ENCODE data around the gene CIRBP.

Gene CIRBP

DNA sequence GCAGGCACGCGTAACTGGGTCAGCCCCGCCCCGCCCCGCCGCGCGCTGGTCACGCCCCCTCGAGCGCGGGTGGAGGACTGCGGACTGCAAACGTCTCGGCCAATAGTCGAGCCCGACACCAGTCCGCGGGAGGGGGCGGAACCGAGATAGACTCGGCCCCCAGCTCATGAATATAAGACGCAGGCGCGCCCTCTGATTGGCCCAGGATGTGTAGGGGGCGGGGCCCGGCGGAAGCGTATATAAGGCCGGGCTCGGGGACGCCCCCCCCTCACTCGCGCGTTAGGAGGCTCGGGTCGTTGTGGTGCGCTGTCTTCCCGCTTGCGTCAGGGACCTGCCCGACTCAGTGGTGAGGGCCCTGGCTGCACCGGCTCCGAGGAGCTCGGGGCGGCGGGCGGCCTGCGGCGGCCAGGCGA, at the start of gene CIRBP:
CIRBP (plus strand) TSS at position 268 of the 413 bp plus-strand sequence. CDS start 1,602 bp downstream, outside the sequence.
- DNase-seq = peak; percentile 98

DNA sequence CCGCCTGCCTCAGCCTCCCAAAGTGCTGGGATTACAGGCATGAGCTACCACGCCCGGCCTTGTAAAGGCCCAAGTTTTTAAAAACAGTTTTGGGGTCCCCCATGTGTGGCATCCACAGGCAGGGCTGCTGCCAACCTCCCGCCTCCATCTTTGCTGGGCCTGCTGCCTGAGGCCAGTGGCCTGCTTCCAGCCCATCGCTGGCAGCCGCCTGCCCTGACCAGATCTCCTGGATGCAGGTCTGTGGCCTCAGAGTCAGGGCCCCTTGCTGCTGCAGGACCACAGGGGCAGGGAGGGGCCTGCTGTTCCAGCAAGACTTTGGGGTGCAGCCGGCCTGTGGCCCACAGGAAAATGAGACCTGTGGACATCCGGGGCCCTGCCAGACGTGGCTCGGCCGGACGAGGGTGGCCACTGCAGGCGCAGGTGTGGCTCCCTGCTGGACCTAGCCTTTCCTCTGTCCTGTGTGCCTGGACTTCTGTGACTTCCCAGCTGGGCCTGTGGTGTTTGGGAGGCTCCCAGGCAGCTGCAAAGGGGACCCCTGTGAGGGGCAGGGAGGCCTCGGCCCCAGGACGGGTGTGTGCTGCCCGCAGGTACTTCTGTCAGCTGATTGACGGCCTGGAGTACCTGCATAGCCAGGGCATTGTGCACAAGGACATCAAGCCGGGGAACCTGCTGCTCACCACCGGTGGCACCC, 49.2 kb upstream of the CIRBP start:
- DNase-seq = no peak

DNA sequence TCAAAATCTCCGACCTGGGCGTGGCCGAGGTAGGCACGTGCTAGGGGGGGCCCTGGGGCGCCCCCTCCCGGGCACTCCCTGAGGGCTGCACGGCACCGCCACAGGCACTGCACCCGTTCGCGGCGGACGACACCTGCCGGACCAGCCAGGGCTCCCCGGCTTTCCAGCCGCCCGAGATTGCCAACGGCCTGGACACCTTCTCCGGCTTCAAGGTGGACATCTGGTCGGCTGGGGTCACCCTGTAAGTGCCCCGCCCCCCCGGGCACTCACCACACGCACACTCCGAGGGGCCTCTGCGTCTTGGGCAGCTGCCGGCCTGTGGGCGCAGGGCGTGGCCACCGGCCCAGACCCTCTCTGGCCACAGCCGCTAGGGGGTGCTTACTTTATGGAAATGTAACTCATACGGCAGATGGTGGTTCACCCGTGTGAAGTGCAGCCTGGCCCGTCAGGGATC, 48.6 kb upstream of the CIRBP start:
- DNase-seq = no peak

DNA sequence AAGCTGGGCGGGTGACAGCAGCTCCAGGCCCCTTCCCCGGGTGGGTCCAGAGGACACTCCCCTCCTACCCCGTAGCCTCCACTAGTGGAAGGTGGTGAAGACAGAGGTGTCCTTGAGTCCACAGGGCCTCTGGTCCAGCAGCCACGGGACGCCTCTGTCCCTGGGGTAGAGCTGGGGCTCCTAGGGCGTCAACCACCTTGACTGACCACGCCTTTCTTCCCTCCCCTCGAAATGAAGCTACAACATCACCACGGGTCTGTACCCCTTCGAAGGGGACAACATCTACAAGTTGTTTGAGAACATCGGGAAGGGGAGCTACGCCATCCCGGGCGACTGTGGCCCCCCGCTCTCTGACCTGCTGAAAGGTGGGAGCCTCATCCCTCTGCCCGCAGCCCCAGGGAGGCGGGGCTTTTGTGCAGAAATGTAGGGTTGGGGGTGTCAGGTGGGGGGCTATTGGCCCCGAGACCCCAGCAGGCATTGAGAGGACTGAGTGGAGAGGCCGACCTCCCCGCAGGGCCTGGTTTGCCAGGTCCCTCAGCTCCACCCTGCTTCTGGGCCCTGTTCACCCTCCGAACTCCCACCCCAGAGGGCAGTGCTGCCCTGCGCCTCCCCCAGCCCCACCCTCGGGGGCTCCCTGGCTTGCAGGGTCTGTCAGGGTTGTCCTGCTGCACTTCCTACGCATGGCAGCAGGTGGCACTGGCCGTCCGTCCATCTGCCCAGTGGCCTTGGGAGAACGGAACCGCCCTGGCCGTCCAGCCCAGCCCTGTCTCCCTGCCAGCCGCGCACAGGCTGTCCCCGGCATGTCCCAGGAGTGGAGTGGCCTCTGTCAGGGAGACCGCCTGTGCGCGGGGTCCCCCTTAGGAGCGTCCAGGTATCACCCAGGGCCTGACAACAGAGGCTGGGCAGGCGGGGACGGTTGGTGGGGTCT, 47.9 kb upstream of the CIRBP start:
- DNase-seq = no peak

DNA sequence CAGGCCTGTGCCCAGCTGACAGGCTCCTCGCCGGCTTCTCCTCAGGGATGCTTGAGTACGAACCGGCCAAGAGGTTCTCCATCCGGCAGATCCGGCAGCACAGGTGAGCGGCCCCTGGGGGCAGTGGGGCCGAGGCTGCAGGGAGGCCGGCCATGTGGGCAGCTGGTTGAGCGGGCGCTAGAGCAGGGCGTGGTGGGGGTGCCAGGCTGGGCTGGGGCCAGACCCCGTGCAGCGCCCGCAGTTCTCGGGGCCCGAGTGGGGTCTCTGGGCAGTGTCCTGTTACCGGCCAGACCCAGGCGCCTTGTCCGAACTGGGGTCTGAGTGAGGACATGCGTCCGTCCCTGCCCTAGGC, 47.3 kb upstream of the CIRBP start:
- no peak for DNase-seq

DNA sequence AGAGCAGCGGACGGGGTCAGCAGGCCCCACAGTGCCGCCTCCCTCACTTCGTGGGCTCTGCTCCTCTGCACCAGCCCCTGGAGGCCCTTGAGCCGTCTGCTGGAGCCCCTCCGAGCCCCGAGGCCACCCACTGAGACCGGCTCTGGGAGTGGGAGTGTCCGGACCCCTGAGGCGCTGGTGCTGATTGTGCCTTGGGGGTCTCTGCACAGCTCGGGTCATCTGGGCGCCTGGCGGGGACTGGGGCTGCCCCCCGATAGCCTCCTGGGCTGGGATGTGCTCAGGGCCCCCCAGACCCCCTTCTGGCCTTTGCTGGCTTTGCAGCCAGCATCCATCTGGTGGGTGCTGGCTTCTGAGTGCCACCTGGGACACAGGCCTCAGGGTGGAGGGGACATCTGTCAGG, 46.7 kb upstream of the CIRBP start:
- DNase-seq = no peak

DNA sequence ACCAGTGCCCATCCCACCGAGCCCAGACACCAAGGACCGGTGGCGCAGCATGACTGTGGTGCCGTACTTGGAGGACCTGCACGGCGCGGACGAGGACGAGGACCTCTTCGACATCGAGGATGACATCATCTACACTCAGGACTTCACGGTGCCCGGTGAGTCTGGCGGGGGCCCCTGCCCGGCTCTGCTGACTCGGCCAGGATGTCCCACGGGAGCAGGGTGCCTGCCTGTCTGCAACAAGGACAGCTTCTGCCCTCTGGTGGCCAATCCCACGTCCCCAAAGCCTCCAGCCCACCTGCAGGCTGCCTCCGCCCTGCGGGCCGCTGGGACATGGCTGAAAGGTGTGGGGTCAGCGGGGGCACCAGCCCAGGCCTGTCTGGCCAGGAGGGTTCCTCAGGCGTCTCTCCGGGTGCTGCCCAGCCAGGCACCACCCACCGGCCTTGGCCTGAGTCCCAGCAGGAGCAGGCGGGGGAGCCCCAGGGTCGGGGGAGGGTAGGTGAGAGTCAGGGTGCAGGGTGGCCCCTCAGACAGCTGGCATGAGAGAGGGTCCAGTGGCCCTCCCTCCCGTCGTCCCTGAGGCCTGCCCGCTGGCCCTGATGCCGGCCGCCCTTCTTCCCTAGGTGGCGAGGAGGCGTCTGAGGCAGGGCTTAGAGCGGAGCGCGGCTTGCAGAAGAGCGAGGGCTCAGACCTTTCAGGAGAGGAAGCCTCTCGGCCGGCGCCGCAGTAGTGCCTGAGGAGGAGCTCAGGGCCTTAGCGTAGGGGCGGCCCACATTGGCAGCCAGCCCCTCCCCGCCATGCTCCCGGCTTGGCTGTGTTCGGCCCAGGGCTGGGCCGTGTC, 45.9 kb upstream of the CIRBP start:
- DNase-seq = no peak

DNA sequence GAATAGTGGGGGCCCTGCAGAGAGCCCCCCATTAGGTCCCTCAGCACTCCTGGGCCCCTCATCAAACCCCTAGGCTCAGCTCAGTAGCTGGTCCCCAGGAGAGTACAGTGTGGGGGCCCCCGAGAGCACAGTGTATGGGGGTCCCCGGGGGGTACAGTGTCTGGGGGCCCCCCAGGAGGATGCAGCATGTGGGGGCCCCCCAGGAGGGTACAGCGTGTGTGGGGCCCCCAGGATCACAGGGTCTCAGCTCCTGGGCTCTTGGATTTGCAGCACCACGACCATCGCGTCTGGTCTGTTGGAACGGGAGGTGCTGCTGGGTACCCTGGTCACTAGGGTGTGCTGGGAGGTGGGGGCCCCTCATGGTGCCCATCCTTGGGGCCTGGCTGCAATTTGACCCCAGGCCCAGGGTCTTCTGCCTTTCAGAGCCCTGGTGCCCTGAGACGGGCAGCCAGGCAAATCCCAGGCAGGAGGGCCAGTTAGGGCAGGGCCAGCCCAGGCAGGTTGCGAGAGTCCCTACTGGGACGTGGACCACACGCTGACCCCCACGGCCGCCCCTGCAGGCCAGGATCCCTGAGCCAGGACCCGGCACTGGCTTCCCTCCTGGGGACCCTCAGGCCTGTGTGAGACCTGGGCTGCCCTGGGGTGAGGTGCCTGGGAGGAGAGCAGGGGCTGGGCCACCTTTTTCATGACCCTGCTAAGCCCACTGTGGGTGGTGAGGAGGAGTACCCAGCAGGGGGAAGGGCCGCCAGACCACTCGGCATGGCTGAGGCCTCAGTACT, 44.9 kb upstream of the CIRBP start:
- no peak for DNase-seq

DNA sequence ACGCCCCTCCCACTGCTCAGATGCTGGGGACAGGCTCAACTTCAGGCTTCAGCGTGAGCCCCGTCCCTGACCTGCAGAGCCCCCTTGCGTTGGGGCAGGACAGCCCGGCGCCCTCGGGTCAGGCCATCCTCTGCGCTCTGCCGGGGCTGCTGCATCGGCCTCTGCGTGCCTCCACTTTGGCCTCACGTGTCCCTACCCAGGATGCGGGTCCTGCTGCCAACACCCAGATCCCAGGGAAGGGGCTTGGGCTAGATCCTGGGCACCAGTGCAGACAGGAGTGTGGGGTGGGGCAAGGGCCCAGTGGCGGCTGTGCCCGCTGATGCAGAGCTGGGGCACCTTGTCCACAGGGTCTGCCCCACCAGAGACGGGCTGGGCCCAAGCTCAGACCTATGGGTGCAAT, 44.3 kb upstream of the CIRBP start:
- no peak for DNase-seq

DNA sequence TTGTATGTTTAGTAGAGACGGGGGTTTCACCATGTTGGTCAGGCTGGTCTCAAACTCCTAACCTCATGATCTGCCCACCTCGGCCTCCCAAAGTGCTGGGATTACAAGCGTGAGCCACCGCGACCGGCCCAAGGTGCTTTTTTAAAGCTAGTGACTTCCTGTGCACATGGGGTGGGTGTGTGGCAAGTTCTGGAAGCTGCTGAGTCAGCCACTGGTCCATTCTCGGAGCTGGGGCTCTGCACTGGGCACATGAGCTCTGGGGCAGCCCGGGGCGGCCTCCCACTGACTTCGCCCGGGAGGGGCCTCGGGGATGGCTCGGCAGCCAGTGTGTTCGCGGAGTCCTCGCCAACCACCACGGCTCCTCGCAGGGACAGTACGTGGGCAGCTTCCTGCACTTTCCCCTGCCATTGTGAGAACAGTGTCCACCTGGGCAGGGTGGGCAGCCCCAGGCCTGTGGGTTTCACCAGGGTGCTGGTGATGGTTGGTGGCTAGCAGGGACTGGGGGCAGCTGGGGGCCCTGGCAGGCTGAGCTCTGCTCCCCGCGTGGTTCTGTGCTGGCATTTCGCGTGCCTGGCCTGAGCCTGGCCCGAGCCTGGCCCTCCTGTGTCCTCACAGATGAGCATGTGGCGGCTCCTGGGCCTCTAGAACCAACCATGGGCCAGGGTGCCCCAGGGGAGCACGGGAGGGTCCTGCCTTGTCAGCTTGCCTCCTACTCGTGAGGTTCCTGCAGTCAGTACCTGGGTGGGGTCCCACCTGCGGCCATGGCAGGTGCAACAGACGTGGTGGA, 43.5 kb upstream of the CIRBP start:
- no peak for DNase-seq

DNA sequence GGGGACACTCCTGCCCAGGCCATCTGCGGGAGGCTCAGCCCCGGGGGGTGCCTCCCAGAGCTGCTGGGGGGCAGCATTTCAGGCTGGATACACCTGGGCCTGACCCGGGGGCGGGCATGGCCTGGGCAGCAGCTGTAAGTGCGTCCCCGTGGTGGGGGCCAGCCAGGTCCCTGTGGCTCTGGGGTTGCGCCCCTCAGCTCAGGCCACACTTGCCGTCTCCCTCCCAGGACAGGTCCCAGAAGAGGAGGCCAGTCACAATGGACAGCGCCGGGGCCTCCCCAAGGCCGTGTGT, 43.0 kb upstream of the CIRBP start:
- no peak for DNase-seq

DNA sequence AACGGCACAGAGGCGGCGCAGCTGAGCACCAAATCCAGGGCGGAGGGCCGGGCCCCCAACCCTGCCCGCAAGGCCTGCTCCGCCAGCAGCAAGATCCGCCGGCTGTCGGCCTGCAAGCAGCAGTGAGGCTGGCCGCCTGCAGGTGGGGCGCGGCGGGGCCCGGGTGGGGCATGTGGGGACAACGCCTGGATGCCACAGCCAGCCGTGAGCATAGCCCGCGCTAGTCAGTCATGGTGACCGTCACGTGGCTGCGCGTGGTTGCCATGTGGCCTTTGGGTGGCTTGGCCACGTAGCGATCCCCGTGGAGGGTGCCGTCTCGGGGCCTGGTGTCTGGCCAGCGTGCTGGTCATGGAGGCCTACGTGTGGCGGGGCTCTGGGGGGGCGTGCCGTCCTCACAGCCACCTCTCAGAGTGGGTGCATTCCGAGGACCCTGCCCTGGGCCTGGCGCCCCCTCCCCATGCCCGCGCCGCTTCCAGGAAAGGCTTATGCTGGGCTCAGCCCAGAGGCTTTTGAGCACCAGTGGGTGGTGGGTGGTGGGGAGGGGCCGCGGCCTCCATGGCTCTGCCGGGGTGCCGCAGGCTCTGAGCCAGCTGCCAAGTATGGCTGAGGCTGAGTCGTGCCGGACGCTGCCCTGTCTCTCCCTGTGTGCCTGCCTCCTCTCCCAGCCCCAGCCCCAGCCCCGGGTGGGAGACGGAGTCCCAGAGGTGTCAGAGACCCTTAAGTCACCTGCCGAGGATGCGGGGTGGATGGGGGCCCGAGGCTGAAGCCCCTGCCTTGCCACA, 42.4 kb upstream of the CIRBP start:
- DNase-seq = no peak

DNA sequence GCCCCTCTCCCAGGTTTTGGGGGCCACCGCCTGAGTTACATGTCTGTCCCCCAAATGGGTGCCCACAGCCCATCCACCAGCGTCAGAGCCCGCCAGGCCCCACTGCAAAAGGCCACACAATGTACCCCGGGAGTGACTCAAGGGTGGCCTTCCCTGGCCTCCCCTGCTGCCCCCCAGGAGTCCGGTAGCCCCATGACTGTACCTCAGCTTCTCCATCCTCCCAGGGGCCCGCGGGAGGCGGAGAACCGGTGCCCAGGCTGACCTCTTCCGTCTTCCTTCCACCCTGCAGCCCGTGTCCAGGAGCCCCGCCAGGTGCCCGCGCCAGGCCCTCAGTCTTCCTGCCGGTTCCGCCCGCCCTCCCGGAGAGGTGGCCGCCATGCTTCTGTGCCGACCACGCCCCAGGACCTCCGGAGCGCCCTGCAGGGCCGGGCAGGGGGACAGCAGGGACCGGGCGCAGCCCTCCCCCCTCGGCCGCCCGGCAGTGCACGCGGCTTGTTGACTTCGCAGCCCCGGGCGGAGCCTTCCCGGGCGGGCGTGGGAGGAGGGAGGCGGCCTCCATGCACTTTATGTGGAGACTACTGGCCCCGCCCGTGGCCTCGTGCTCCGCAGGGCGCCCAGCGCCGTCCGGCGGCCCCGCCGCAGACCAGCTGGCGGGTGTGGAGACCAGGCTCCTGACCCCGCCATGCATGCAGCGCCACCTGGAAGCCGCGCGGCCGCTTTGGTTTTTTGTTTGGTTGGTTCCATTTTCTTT, 41.7 kb upstream of the CIRBP start:
- no peak for DNase-seq

DNA sequence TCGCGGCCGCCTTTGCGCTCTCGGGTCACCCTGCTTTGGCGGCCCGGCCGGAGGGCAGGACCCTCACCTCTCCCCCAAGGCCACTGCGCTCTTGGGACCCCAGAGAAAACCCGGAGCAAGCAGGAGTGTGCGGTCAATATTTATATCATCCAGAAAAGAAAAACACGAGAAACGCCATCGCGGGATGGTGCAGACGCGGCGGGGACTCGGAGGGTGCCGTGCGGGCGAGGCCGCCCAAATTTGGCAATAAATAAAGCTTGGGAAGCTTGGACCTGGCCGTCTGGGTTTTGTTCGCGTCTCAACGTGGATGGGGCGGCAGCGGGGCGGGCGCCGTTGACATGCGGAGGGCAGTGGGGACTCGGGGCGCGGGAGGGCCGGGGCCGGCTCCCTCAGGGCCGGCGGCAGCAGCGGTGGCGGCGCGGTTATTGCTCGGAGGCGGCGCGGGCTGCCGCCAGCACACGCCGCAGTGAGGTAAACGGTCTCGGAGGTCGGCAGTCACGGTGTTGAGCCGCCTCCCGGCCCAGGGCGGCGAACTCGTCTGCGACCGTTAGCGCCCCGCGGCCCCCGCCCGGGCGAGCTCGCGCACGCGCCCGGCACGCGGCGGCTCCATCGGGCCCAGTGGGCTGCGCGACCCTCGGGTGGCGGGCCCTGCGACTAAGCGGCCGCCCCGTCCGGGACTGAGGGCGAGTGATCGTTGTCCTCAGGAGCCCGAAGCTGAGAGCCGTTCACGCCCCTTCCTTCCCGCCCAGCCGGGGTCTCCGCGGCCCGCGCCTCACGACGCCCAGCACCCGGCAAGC, 40.8 kb upstream of the CIRBP start:
- DNase-seq = no peak

DNA sequence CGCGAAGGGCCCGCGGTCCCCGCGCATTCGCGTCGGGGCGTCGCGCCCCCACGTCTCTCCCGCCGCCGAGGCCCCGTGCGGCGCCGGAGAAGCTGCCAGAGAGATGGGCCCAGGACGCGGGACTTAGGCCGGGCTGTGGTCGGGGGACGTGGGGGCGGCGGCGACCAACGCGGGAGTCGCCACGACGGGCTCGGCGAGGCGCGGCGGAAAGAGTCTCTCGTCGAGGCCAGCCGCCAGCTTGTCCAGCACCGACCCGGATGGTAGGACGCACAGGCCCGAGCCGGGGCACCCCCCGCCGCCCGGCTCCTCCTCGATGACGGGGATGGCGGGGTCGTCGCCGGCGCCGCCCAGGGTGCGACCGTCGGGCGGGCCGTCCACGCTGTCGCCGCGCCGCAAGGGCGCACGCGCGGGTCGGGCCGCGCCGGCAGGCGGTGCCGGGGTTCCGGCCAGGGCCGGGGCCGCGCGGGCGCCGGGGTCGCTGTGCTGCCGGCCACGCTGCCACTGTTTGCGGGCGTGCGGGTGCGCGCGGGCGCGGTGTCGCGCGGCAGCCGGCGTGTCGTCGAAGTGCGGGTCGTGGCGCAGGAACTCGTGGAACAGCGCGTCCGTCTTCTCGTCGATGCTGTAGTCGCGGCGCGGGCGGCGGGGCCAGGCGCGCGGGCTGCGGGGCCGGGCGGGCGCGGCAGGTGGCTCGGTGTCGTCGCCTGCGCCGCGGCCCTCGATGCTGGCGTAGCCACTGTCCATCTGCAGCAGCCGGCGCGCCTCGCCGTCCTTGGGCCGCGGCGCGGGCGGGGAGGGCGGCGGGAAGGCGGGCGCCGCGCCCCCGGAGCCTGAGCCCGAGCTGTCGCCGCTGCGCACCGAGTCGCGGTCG, 39.8 kb upstream of the CIRBP start:
- DNase-seq = no peak

DNA sequence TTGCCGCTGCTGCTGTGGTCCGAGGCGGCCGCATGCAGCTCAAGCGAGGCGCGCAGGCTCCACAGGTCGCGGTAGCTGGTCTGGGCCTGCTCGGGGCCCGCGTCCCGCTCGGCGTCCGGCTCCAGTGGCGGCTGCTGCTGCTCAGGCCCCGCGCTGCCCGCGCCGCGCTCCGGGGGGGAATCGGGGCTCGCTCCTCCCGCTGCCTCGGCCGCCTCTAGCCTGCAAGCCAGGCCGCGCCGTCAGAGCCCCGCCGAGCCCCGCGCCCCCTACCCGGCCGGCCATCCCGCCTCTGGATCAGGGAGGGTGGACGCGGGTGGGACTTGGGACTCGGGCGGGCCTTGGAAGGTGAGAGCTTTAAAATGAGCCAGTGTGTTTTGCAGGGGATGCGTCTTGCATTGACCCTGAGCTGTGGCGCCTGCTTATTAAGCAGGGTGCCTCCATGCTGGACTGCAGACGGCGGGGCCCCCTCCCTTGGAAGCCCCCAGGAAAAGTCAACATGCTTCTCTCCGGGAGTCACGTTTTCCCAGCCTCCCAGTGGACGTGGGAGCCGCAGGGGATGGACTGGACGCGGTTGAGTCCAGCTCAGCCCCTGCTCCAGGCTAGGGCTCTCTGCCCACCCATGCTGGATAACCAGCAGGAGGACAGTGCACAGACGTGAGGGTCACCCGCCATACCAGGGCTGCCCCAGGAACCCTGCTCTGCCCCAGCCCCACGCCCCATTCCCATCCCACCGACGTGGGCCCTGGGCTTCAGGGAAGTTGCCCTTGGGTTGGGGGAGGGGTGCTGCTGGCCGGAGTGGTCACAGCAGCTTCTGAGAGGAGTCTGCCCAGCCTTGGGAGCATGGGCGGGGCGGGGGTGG, 39.0 kb upstream of the CIRBP start:
- no peak for DNase-seq

DNA sequence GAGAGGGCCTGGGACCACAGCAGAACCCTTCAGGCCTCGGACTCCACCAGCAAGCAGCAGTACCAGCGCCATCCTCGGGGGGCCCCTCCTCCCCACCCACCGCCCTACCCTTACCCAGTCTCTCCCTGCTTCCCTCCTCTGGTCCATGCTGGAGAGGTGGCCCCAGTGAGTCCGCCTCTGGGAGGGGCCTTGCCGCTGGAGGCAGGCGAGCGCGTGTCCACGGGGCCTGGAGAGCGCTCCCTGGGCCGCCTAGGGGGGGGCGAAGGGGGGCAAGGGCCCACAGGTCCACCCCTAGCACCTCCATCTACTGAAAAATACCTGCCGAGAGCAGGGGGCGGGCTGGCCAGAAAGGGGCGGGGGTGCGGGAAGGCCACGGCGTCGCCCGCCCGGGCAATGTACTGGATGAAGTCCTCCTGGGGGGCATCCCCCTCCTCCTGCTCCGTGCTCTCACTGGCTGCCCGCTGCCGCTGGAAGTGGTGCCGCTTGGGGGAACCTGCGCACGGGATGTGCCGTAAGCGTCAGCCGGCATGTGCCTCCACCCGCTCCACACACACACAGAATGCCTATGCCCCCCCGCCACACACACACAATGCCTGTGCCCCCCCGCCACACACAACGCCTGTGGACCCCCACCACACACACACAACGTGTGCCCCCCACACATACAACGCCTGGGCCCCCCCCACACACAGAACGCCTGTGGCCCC, 38.2 kb upstream of the CIRBP start:
- no peak for DNase-seq
